GM19035 (cell line): Measurements from ENCODE around the gene CSTF1.

Experiments used
- ATAC-seq: cut with Tn5 transposase; IDR thresholded peaks from one replicate; pipeline ENCODE4 v1.9.1; 2021; ENCODE audit not compliant: unreplicated experiment

CSTF1 gene

GRCh38 chr20:56392132-56392880 lies at the start of gene CSTF1, which contains the start of gene AURKA:
Gene CSTF1, plus strand, starts transcription at chr20:56392645. Its CDS starts 2,908 bp downstream, at chr20:56395553.
Gene AURKA, minus strand, starts transcription at chr20:56392215. Its CDS starts 4,018 bp downstream, at chr20:56388197.
- peak; percentile 92 for ATAC-seq

GRCh38 chr20:56342783-56343182 lies 49.7 kb upstream of the CSTF1 start:
- no peak for ATAC-seq

- ATAC-seq, result no peak
Measured at GRCh38 chr20:56343861-56344381, 48.5 kb upstream of the CSTF1 start.

- no peak for ATAC-seq
Measured at GRCh38 chr20:56345911-56346310, 46.5 kb upstream of the CSTF1 start.

- no peak for ATAC-seq
Measured at GRCh38 chr20:56347628-56348304, 44.7 kb upstream of the CSTF1 start.

- no peak for ATAC-seq
Measured at GRCh38 chr20:56348305-56348693, 44.1 kb upstream of the CSTF1 start.

- no peak for ATAC-seq
Measured at GRCh38 chr20:56348746-56349145, 43.7 kb upstream of the CSTF1 start.

- ATAC-seq, result no peak
Measured at GRCh38 chr20:56350842-56351241, 41.6 kb upstream of the CSTF1 start.

- ATAC-seq, result no peak
Measured at GRCh38 chr20:56352345-56353055, 39.9 kb upstream of the CSTF1 start.

GRCh38 chr20:56353356-56353755 lies 39.1 kb upstream of the CSTF1 start:
- ATAC-seq, result no peak

- ATAC-seq, result no peak
Measured at GRCh38 chr20:56358070-56358469, 34.4 kb upstream of the CSTF1 start.

- ATAC-seq, result peak; percentile 96
Measured at GRCh38 chr20:56358600-56359211, 33.7 kb upstream of the CSTF1 start, which contains the start of gene FAM210B. Gene FAM210B, plus strand, starts transcription at chr20:56358974. Its CDS starts 32 bp downstream, at chr20:56359006.

- ATAC-seq, result peak; percentile 15
Measured at GRCh38 chr20:56359212-56360132, 33.0 kb upstream of the CSTF1 start.

GRCh38 chr20:56360133-56360907 lies 32.1 kb upstream of the CSTF1 start:
- no peak for ATAC-seq

- ATAC-seq, result no peak
Measured at GRCh38 chr20:56360908-56361205, 31.6 kb upstream of the CSTF1 start.

- no peak for ATAC-seq
Measured at GRCh38 chr20:56361900-56362299, 30.5 kb upstream of the CSTF1 start.

GRCh38 chr20:56362833-56363413 lies 29.5 kb upstream of the CSTF1 start:
- no peak for ATAC-seq

- no peak for ATAC-seq
Measured at GRCh38 chr20:56363491-56363890, 29.0 kb upstream of the CSTF1 start.
